ENCODE measurements around the gene SYNE4. TPM values are rescaled to one million over a fixed set of nuclear protein-coding genes. Genes with fewer than 3 reads are reported as not detected.

The SYNE4 gene
- total RNA-seq, 3 donors from 2014 or later (not counting 1 experiment from before 2014, with no cell fraction given): 0.41 to 2.6 (median 1.5) TPM

- H3K9me3 Mint-ChIP-seq: no peaks in the 10 kb centered on the region
- no peak overlapping the region for H3K27ac ChIP-seq (ENCODE audit: low read length)
- WGBS (ENCODE audit: insufficient coverage): 97% methylated on average over 49 of the region's 49 CpGs
- no peaks in the 10 kb centered on the region for H3K4me1 Mint-ChIP-seq
- intact Hi-C loops (cut with micrococcal nuclease): no loop called here
- H3K27me3 Mint-ChIP-seq (ENCODE audit: low read depth in 2 of 2): no peaks in the 10 kb centered on the region
- H3K4me1 ChIP-seq (ENCODE audit: control insufficient read depth, insufficient read depth, low read length): no peaks in the 10 kb centered on the region
- H3K36me3 ChIP-seq (ENCODE audit: control insufficient read depth, insufficient read depth, low read length): peaks cover 7% of the 10 kb centered on the region
- no peak for ATAC-seq
- H3K27ac Mint-ChIP-seq: no peak overlapping the region
- DNase-seq: no peak
- H3K27me3 ChIP-seq (ENCODE audit: control insufficient read depth, insufficient read depth, low read length): no peaks in the 10 kb centered on the region
- no peak overlapping the region for H3K4me3 Mint-ChIP-seq
- no peaks in the 10 kb centered on the region for H3K9me3 ChIP-seq (ENCODE audit: control insufficient read depth, insufficient read depth, low read length)
- no peak overlapping the region for H3K4me3 ChIP-seq (ENCODE audit: low read length)
- TF ChIP-seq CTCF (IDR thresholded peaks at IDR 0.05): no peak
- H3K36me3 Mint-ChIP-seq: no peaks in the 10 kb centered on the region
These were observed 17.7 kb upstream of the SYNE4 start for GRCh38 chr19:36026091-36026876.

GRCh38 chr19:36025541-36025940 is 16.9 kb upstream of the SYNE4 start:
- no peak for ATAC-seq
- Histone ChIP-seq H3K4me3 (ENCODE audit: low read length) (no peak overlapping the region), H3K27me3 (ENCODE audit: control insufficient read depth, insufficient read depth, low read length) (no peaks in the 10 kb centered on the region), H3K27ac (ENCODE audit: low read length) (no peak overlapping the region), H3K4me1 (ENCODE audit: control insufficient read depth, insufficient read depth, low read length) (no peaks in the 10 kb centered on the region), H3K9me3 (ENCODE audit: control insufficient read depth, insufficient read depth, low read length) (no peaks in the 10 kb centered on the region), H3K36me3 (ENCODE audit: control insufficient read depth, insufficient read depth, low read length) (peaks cover 7% of the 10 kb centered on the region)
- WGBS (ENCODE audit: insufficient coverage): no CpG with 5 or more reads among the region's 1 CpG
- Mint-ChIP-seq H3K4me1 (no peaks in the 10 kb centered on the region), H3K27ac (no peak overlapping the region), H3K4me3 (no peak overlapping the region), H3K9me3 (no peaks in the 10 kb centered on the region), H3K27me3 (ENCODE audit: low read depth in 2 of 2) (no peaks in the 10 kb centered on the region), H3K36me3 (no peaks in the 10 kb centered on the region)
- no peak for TF ChIP-seq CTCF (IDR thresholded peaks at IDR 0.05)
- no peak for DNase-seq
- intact Hi-C loops (cut with micrococcal nuclease): no loop called here

GRCh38 chr19:36023432-36023831 is 14.8 kb upstream of the SYNE4 start:
- Mint-ChIP-seq H3K27ac (no peak overlapping the region), H3K36me3 (no peaks in the 10 kb centered on the region), H3K27me3 (ENCODE audit: low read depth in 2 of 2) (no peaks in the 10 kb centered on the region), H3K9me3 (no peaks in the 10 kb centered on the region), H3K4me1 (no peaks in the 10 kb centered on the region), H3K4me3 (no peak overlapping the region)
- intact Hi-C loops (cut with micrococcal nuclease): no loop called here
- over 99% methylated on average over 5 of the region's 5 CpGs for WGBS (ENCODE audit: insufficient coverage)
- DNase-seq (no peak), ATAC-seq (no peak)
- no peak overlapping the region for H3K4me3 ChIP-seq (ENCODE audit: low read length)
- no peak for TF ChIP-seq CTCF (IDR thresholded peaks at IDR 0.05)
- no peaks in the 10 kb centered on the region for H3K9me3 ChIP-seq (ENCODE audit: control insufficient read depth, insufficient read depth, low read length)
- no peaks in the 10 kb centered on the region for H3K27me3 ChIP-seq (ENCODE audit: control insufficient read depth, insufficient read depth, low read length)
- no peaks in the 10 kb centered on the region for H3K4me1 ChIP-seq (ENCODE audit: control insufficient read depth, insufficient read depth, low read length)
- peaks cover 7% of the 10 kb centered on the region for H3K36me3 ChIP-seq (ENCODE audit: control insufficient read depth, insufficient read depth, low read length)
- no peak overlapping the region for H3K27ac ChIP-seq (ENCODE audit: low read length)

Measured in natural killer cell (primary cell).